ENCODE results near the gene ACTMAP.
"Not testable (repeated sequence)": the region's sequence is repeated elsewhere in the genome, so short reads cannot be mapped to it uniquely, and the experiment has no call there.

The ACTMAP gene

DNA sequence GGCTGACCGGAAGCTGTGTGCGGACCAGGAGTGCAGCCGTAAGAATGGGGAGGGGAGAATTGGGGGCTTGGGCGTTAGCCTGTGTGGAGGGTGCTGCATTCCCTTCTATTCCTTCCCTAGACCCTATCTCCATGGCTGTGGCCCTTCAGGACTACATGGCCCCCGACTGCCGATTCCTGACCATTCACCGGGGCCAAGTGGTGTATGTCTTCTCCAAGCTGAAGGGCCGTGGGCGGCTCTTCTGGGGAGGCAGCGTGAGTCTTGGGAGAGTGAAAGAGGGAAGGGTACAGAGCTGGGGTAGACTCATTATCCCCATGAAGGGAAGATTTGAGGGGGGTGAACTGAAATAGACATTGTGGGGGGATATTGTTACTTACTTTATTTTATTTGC lies 25.4 kb upstream of the ACTMAP start:
- no peak for DNase-seq

GRCh38 chr19:40774916-40775631 lies 24.8 kb upstream of the ACTMAP start, which contains the start of gene MIA:
Gene MIA, plus strand, starts transcription at chr19:40775521. Its CDS starts 22 bp downstream, at chr19:40775543.
- no peak for DNase-seq

DNA sequence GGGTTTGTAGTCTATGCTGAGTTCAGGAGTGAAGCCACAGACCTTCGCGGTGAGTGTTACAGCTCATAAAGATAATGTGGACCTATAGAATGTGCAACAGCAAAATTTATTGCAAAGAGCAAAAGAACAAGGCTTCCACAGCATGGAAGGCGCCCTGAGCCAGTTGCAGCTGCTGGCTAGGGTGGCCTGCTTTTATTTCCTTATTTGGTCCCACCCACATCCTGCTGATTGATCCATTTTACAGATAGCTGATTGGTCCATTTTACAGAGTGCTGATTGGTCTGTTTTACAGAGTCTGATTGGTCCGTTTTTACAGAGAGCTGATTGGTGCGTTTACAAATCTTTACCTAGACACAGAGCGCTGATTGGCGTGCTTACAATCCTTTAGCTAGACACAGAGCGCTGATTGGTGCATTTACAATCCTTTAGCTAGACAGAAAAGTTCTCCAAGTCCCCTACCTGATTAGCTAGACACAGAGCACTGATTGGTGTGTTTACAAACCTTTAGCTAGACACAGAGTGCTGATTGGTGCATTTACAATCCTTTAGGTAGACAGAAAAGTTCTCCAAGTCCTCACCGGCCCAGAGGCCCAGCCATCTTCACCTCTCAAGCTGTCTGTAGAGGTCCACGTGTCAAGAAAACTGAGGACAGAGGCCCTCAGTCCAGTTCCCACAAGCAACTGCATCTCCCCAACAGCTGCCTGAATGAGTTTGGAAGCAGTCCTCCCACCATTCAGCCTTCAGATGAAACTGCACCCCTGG lies 21.0 kb upstream of the ACTMAP start:
- peak; percentile 52 for DNase-seq

DNA sequence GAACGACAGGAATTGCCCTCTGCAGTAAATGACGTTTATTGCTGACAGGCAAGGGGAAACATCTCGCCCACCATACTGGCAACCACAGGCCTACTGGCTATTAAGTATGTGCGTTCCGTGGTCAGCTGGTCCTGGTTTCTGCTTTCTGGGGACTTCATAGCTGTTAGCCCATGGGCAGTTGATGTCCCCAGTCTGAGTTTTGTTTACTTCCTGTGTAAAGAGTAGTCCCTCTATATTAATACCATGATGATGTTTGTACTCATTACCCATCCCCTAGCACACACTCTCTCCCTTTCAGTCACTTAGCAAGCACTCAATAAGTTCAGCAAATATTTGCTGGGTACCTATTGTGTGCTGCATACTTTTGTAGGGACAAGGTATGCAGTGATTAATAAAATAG lies 18.6 kb upstream of the ACTMAP start:
- DNase-seq, result no peak

DNA sequence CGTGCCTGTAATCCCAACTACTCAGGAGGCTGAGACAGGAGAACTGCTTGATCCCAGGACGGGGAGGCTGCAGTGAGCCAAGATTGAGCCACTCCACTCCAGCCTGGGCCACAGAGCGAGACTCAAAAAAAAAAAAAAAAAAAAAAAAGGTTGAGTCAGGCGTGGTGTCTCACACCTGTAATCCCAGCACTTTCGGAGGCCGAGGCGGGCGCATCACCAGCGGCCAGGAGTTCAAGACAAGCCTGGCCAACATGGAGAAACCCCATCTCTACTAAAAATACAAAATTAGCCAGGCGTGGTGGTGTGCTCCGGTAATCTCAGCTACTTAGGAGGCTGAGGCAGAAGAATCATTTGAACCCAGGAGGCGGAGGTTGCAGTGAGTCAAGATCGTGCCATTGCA lies 16.1 kb upstream of the ACTMAP start:
- not testable (repeated sequence) for DNase-seq

- DNase-seq, result no peak
Observed at GRCh38 chr19:40763963-40764362, 13.7 kb upstream of the ACTMAP start.

DNA sequence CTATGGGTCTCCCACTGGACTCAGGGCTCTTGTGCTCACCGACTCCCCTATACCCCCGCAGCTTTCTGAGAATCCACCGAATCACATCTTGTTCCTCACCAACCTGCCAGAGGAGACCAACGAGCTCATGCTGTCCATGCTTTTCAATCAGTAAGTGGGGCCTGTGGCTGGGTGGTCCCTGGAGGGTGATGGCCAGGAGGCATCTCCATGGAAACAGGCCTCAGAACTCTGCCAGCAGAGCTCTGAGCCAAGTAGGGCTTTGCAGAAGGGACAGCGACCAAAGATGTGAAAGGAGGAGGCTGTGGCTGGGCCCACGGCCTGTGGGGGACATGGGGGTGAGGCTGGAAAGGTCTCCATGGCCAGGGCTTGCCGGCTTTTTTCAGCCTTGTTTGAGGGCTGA lies 13.2 kb upstream of the ACTMAP start:
- no peak for DNase-seq

DNA sequence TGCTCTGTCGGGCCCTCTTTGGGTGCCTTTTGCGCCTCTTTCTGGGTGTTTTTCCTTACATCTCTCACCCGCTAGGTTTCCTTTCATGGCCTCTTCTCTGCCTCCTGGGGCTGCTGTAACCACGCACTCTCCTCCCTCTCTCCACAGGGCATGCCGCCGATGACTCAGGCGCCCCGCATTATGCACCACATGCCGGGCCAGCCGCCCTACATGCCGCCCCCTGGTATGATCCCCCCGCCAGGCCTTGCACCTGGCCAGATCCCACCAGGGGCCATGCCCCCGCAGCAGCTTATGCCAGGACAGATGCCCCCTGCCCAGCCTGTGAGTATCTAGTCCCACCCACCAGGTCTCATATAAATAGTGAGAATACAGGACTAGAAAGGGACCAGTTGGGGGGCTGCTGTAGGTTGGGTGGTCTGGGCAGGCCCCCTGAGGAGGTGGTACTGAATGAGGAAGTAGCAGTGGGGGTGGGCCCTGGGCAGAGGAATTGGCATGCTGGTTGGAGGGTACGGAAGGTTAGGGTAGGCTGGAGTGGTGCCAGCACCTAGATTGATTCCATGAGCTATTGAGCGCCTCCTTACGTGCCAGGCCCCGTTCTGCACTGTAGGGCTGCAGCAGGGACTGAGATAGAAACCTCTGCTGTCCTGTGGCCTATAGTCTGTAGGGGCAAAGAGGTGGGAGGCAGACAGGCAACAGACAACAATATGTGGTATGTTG lies 12.6 kb upstream of the ACTMAP start:
- no peak for DNase-seq

- DNase-seq, result no peak
Observed at GRCh38 chr19:40759352-40759751, 9.1 kb upstream of the ACTMAP start.

DNA sequence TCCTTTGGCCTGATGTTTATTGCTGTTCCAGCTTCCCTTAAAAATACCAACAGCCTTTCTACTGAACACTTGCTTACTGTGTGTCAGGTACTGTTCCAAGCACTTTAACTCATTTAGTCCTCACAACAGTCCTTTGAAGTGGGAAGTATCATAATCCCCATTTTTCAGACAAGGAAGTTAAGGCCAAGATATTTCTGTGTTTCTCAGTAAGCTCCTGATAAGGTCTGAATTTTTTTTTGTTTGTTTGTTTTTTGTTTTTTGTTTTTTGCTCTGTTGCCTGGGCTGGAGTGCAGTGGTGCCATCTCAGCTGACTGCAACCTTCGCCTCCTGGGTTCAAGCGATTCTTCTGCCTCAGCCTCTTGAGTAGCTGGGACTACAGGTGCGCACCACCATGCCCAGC lies 8.2 kb upstream of the ACTMAP start:
- DNase-seq, result no peak

GRCh38 chr19:40756502-40757110 lies 6.3 kb upstream of the ACTMAP start:
- peak; percentile 31 for DNase-seq

DNA sequence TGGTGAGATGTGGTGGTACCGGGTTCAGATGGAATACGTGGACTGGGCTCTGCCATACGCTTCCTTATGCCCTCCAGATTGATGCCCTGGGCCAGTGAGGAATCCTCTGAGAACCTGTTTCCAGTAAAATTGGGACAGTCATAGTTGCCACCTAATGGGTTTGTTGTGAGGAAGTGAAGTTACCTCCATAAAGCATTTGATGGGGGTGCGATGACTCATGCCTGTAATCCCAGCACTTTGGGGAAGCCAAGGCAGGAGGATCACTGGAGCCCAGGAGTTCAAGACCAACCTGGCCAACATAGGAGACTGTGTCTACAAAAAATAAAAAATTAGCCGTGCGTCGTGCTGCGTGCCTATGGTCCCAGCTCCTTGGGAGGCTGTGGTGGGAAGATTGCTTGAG lies 5.5 kb upstream of the ACTMAP start:
- DNase-seq, result no peak

DNA sequence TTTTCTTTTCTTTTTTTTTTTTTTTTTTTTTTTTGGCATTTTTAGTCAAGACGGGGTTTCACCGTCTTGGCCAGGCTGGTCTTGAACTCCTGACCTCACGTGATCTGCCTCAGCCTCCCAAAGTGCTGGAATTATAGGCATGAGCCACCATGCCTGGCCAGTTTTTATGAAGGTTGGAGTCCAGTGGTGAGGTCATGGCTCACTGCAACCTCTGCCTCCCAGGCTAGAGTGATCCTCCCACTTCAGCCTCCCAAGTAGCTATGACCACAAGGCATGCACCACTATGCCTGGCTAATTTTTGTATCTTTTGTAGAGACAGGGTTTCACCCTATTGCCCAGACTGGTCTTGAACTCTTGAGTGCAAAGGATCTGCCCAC lies 5.0 kb upstream of the ACTMAP start:
- DNase-seq, result no peak

- DNase-seq, result peak; percentile 36
Observed at GRCh38 chr19:40754611-40755247, 4.5 kb upstream of the ACTMAP start.

DNA sequence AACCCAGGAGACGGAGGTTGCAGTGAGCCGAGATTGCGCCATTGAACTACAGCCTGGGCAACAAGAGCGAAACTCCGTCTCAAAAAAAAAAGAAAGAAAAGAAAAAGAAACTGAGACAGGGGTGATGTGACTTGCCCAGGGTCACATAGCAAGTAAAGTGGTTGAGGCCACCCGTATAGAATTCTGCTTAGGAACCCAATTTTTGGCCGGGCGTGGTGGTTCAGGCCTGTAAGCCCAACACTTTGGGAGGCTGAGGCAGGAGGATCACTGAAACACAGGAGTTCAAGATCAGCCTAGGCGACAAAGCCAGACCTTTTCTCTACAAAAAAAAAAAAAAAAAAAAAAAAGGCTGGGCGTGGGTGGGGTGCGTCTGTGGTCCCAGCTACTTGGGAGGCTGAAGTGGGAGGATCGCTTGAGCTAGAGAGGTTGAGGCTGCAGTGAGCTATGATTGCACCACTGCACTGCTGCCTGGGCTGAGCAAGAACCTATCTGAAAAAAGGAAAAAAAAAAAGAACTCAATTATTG lies 2.0 kb upstream of the ACTMAP start:
- DNase-seq, result no peak

DNA sequence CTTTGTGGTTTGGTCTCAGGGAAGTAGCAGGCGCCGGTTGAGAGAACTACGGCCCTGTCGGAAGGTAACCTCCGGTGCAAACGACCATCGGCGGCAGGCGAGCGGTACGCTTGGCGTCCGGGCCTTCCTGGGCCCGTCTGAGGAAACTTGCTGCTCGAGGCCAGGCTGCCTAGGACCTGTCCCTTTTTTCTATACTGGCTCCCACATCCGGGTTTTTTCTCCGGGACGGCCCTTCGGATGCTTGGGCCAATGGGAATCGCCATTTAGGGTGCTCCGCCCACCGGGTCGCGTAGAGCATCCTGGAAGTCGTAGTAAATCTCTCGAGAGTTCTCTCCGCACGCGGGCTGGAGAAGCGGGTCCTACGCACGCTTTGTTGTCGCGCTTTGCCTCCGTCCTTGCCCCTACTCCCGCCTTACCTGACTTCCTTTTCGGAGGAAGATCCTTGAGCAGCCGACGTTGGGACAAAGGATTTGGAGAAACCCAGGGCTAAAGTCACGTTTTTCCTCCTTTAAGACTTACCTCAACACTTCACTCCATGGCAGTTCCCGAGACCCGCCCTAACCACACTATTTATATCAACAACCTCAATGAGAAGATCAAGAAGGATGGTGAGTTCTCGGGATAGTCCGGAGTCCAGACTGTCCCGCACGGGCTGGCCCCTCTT lies 729 bp upstream of the ACTMAP start, which contains the start of gene SNRPA:
TSS of gene SNRPA (plus strand) at position 330 of the 664 bp plus-strand sequence. CDS start at position 536, 206 bp downstream.
- DNase-seq, result peak; percentile 97

DNA sequence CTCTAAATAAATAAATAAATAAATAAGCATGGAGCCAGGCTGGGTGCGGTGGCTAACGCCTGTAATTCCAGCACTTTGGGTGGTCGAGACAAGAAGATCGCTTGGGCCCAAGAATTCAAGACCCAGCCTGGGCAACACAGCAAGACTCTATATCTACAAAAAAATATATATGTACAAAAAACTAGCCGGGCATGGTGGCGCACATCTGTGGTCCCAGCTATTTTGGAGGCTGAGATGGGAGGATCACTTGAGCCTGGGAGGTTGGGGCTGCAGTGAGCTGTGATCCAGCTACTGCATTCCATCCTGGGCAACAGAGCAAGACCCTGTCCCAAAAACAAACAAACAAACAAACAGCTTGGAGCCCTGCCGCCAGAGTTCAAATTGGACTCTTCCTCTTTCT lies 2.7 kb downstream of the ACTMAP start:
- DNase-seq, result no peak

DNA sequence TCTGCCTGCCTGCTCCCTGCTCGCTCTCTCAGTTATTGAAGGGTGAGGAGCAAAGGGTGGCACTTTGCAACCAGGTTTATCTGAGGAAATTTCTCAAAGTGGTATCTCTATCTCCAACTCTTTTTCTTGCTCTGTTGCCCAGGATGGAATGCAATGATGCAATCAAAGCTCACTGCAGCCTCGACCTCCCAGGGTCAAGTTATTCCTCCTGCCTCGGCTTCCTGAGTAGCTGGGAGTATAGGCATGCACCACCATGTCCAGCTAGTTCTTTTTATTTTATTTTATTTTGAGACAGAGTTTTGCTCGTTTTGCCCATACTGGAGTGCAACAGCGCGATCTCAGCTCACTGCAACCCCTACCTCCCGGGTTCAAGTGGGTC lies 4.9 kb downstream of the ACTMAP start:
- DNase-seq, result no peak

GRCh38 chr19:40744554-40745401 lies 5.5 kb downstream of the ACTMAP start:
- peak; percentile 45 for DNase-seq

GRCh38 chr19:40743926-40744325 lies 6.4 kb downstream of the ACTMAP start:
- no peak for DNase-seq

DNA sequence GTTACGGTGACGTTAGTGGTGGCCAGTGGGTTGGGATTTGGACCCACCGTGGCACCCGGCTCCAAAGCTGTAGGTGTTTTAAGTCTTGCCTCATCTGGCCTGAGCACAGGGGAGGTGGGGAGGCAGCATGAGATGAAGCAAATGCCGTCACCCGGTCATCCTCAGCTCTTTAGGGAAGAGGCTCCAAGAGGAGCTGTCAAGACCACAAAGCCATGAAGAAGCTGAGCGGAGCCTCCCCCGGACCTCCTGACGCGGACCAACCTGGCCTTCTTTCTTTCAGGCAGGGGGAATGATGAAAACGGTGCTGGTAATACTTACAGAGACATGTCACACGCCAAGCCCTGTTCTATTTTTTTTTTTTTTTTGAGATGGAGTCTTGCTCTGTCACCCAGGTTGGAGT lies 7.4 kb downstream of the ACTMAP start:
- no peak for DNase-seq

All from CD4-positive, alpha-beta T cell treated with Interleukin-10 for 1 hour (primary cell).